Transverse colon (tissue), 4 donors: ENCODE data around the gene WWOX. TPM values are rescaled to one million over a fixed set of nuclear protein-coding genes. Genes with fewer than 3 reads are reported as not detected.

Experiments used
- DNase-seq: peaks from one replicate; pipeline ENCODE4 v3.0.0-alpha.2; 2019
- H3K27ac ChIP-seq, 4 donors: fragments of 200-600 bp; sonication (generic); 2 replicates each; pipeline ENCODE4 v1.5.1; 2016 to 2018; ENCODE audit warnings: inconsistent platforms in 4 of 4
- H3K27me3 ChIP-seq: fragments of 200-600 bp; sonication (generic); 2 replicates; pipeline ENCODE4 v1.5.1; 2017; ENCODE audit warnings: inconsistent platforms
- H3K36me3 ChIP-seq, 4 donors: fragments of 200-600 bp; sonication (generic); 2 replicates each; pipeline ENCODE4 v1.5.1; 2017 to 2019; ENCODE audit warnings: inconsistent platforms in 4 of 4
- H3K4me1 ChIP-seq, 4 donors: fragments of 200-600 bp; sonication (generic); 2 replicates each; pipeline ENCODE4 v1.5.1; 2017 to 2020; ENCODE audit warnings: inconsistent platforms in 4 of 4
- H3K4me3 ChIP-seq, 4 donors: fragments of 200-600 bp; sonication (generic); 1 replicate in 1 of 4; 2 replicates in 3 of 4; pipeline versions ENCODE4 v1.5.1 to v1.6.1; 2017 to 2019; ENCODE audit warnings: inconsistent platforms in 4 of 4
- H3K9me3 ChIP-seq, 2 donors: fragments of 200-600 bp; sonication (generic); 2 replicates each; pipeline ENCODE4 v1.5.1; 2017 to 2019; ENCODE audit warnings: inconsistent platforms in 2 of 2
- CTCF ChIP-seq, 5 experiments: fragments of 200-600 bp in 3 of 5; fragments of 450-650 bp in 2 of 5; sonication (generic) in 3 of 5; IDR thresholded peaks; 1 replicate in 2 of 5; 2 replicates in 3 of 5; pipeline ENCODE4 v1.5.1; 2016 to 2017; ENCODE audit warnings: antibody characterized with exemption in 5 of 5, inconsistent platforms in 3 of 5, mild to moderate bottlenecking in 2 of 5, moderate library complexity in 1 of 5
- EP300 ChIP-seq: sonication (generic); formaldehyde crosslinking; IDR thresholded peaks from one replicate; pipeline ENCODE4 v1.6.1; 2017; ENCODE audit warnings: antibody characterized with exemption, low read depth
- POLR2A ChIP-seq: fragments of 450-650 bp; IDR thresholded peaks from one replicate; pipeline ENCODE4 v1.6.1; 2016; ENCODE audit warnings: antibody characterized with exemption, mild to moderate bottlenecking, moderate library complexity
- POLR2AphosphoS5 ChIP-seq, 3 donors: sonication (generic); formaldehyde crosslinking; IDR thresholded peaks; one replicate each; pipeline ENCODE4 v1.6.1; 2016; ENCODE audit warnings: antibody characterized with exemption in 3 of 3
- WGBS, 2 donors: methylation state at CpG; one replicate each; pipeline ENCODE4 v1.1.5; 2018; ENCODE audit warnings: low coverage in 1 of 2; 5-methylcytosine and 5-hydroxymethylcytosine counted together
- in situ Hi-C, 4 donors: fragments of 200-750 bp; cut with MboI; loops; one replicate each; pipeline versions ENCODE4 v1.15.0 to v1.15.1; 2017; ENCODE audit warnings: low sequenced_read_pairs in 3 of 4, low pct_ligation_motif_present in 1 of 4, low pct_unique_long_range_greater_than_20kb in 1 of 4
- intact Hi-C: fragments of 100-400 bp; cut with DNase I; formaldehyde crosslinking; loops from one replicate; pipeline ENCODE4 v1.15.1; 2023; ENCODE audit warnings: low total_unique reads
- total RNA-seq, 4 donors: library from RNA; depleted of rRNA; stranded (reverse); fragments of >200 nt; gene quantifications; one replicate each; pipeline ENCODE4 v1.1.0, GENCODE V29; 2016

WWOX gene
- total RNA-seq, 4 donors from 2014 or later = 11.2 to 53.8 (median 24.8) TPM

GRCh38 chr16:78522327-78522726 is 422.9 kb downstream of the WWOX start:
- Histone ChIP-seq H3K9me3 (no peaks in the 10 kb centered on the region), H3K36me3 (no peaks in the 10 kb centered on the region), H3K4me3 (no peak overlapping the region), H3K27ac (no peak overlapping the region), H3K27me3 (no peaks in the 10 kb centered on the region), H3K4me1 (no peaks in the 10 kb centered on the region)
- TF ChIP-seq EP300 (no peak), POLR2AphosphoS5 (IDR thresholded peaks at IDR 0.05) (no peak), CTCF (IDR thresholded peaks at IDR 0.05) (no peak), POLR2A (no peak)
- in situ Hi-C loops (loop anchor here in 3 of 4 donors (25.0 kb wide), 3 partner anchors 240 to 1090 kb away; partner anchors contain the start of gene MAF (in 1 of the 3)), intact Hi-C loops (no loop called here)
- WGBS, 2 donors = 65 to 78% methylated on average over 5 of the region's 5 CpGs
- no peak for DNase-seq

GRCh38 chr16:78523212-78523985 is 423.9 kb downstream of the WWOX start:
- intact Hi-C loops (no loop called here), in situ Hi-C loops (loop anchor here in 3 of 4 donors (25.0 kb wide), 3 partner anchors 239 to 1089 kb away; partner anchors contain the start of gene MAF (in 1 of the 3))
- Histone ChIP-seq H3K4me1 (no peaks in the 10 kb centered on the region), H3K4me3 (no peak overlapping the region), H3K27me3 (no peaks in the 10 kb centered on the region), H3K27ac (no peak overlapping the region), H3K36me3 (no peaks in the 10 kb centered on the region), H3K9me3 (no peaks in the 10 kb centered on the region)
- 62 to 70% methylated on average over 8 to 9 of the region's 9 CpGs for WGBS, 2 donors
- no peak for DNase-seq
- TF ChIP-seq POLR2A = no peak
- TF ChIP-seq EP300 = no peak
- no peak for TF ChIP-seq POLR2AphosphoS5 (IDR thresholded peaks at IDR 0.05)
- TF ChIP-seq CTCF (IDR thresholded peaks at IDR 0.05) = no peak

- H3K27me3 ChIP-seq = no peaks in the 10 kb centered on the region
- no peaks in the 10 kb centered on the region for H3K9me3 ChIP-seq
- no peaks in the 10 kb centered on the region for H3K4me1 ChIP-seq
- 88% methylated on average over 3 to 4 of the region's 4 CpGs for WGBS, 2 donors
- in situ Hi-C loops = loop anchor here in 3 of 4 donors (25.0 kb wide), 3 partner anchors 238 to 1088 kb away; partner anchors contain the start of gene MAF (in 1 of the 3)
- no peak overlapping the region for H3K27ac ChIP-seq
- TF ChIP-seq POLR2A = no peak
- TF ChIP-seq EP300 = no peak
- TF ChIP-seq CTCF (IDR thresholded peaks at IDR 0.05) = no peak
- TF ChIP-seq POLR2AphosphoS5 (IDR thresholded peaks at IDR 0.05) = no peak
- intact Hi-C loops = no loop called here
- DNase-seq = no peak
- no peak overlapping the region for H3K4me3 ChIP-seq
- no peaks in the 10 kb centered on the region for H3K36me3 ChIP-seq
These were observed 424.7 kb downstream of the WWOX start for GRCh38 chr16:78524066-78524595.

GRCh38 chr16:78528265-78528664 is 428.8 kb downstream of the WWOX start:
- TF ChIP-seq POLR2AphosphoS5 (IDR thresholded peaks at IDR 0.05) (no peak), POLR2A (no peak), CTCF (IDR thresholded peaks at IDR 0.05) (no peak), EP300 (no peak)
- no peaks in the 10 kb centered on the region for H3K4me1 ChIP-seq
- no peaks in the 10 kb centered on the region for H3K27me3 ChIP-seq
- no peak overlapping the region for H3K27ac ChIP-seq
- in situ Hi-C loops = no loop called here
- intact Hi-C loops = no loop called here
- no peak for DNase-seq
- H3K9me3 ChIP-seq = no peaks in the 10 kb centered on the region
- no peak overlapping the region for H3K4me3 ChIP-seq
- no peaks in the 10 kb centered on the region for H3K36me3 ChIP-seq
- 75 to 83% methylated on average over 2 to 5 of the region's 5 CpGs for WGBS, 2 donors
